Stomach (tissue), 9 donors: ENCODE results near the gene UST. TPM values are rescaled to one million over a fixed set of nuclear protein-coding genes. Genes with fewer than 3 reads are reported as not detected.
A peak's percentile ranks its signal among the peaks of the same experiment; 100 is the strongest.

Source experiments
- DNase-seq, 2 donors: peaks; one replicate each; pipeline versions ENCODE4 v3.0.0 to v3.0.0-alpha.2; 2013 to 2019
- H3K27ac ChIP-seq, 5 donors: fragments of 200-600 bp in 4 of 5; sonication (generic) in 4 of 5; one replicate each; pipeline ENCODE4 v1.5.1; 2013 to 2019; ENCODE audit warnings: mild to moderate bottlenecking in 1 of 5, moderate library complexity in 1 of 5
- H3K27me3 ChIP-seq, 3 donors: fragments of 200-600 bp; sonication (generic); one replicate each; pipeline ENCODE4 v1.5.1; 2017 to 2019; ENCODE audit warnings: mixed run types in 1 of 3
- H3K36me3 ChIP-seq, 4 donors: fragments of 200-600 bp; sonication (generic); 1 replicate in 3 of 4; 2 replicates in 1 of 4; pipeline ENCODE4 v1.5.1; 2016 to 2019
- H3K4me1 ChIP-seq, 4 donors: fragments of 200-600 bp; sonication (generic); one replicate each; pipeline ENCODE4 v1.5.1; 2016 to 2019
- H3K4me3 ChIP-seq, 4 donors: fragments of 200-600 bp; sonication (generic) in 3 of 4; one replicate each; pipeline ENCODE4 v1.5.1; 2016 to 2019; ENCODE audit warnings: mild to moderate bottlenecking in 1 of 4
- H3K9me3 ChIP-seq, 4 donors: fragments of 200-600 bp; sonication (generic); one replicate each; pipeline ENCODE4 v1.5.1; 2016 to 2019
- EP300 ChIP-seq: sonication (generic); formaldehyde crosslinking; IDR thresholded peaks from one replicate; pipeline ENCODE4 v1.6.1; 2017; ENCODE audit warnings: antibody characterized with exemption
- POLR2A ChIP-seq, 4 donors: fragments of 450-650 bp; IDR thresholded peaks; one replicate each; pipeline ENCODE4 v1.6.1; 2016; ENCODE audit warnings: antibody characterized with exemption in 4 of 4, control low read depth in 2 of 4, mild to moderate bottlenecking in 1 of 4, moderate library complexity in 1 of 4
- POLR2AphosphoS5 ChIP-seq, 3 donors: sonication (generic); formaldehyde crosslinking; IDR thresholded peaks; one replicate each; pipeline ENCODE4 v1.6.1; 2016; ENCODE audit warnings: antibody characterized with exemption in 3 of 3
- WGBS, 5 donors: extraction: QIAGEN DNeasy Blood & Tissue Kit in 3 of 5; methylation state at CpG; one replicate each; pipeline versions ENCODE4 v1.1.5 to v1.1.7; 2013 to 2018; 5-methylcytosine and 5-hydroxymethylcytosine counted together
- intact Hi-C: fragments of 100-400 bp; cut with DNase I; formaldehyde crosslinking; loops from one replicate; pipeline ENCODE4 v1.15.1; 2023; ENCODE audit warnings: low total_unique reads
- polyA plus RNA-seq, 3 donors: library from polyadenylated mRNA; stranded (reverse); fragments of 200-250 nt; gene quantifications; one replicate each; pipeline ENCODE4 v1.2.3, GENCODE V29; 2013
- total RNA-seq, 5 donors: library from RNA; depleted of rRNA; stranded (reverse); fragments of >200 nt; gene quantifications; one replicate each; pipeline versions ENCODE4 v1.1.0 to v1.2.3, GENCODE V29; 2014 to 2016
- TF ChIP-seq, protein P1 (sequence below), 7 experiments: fragments of 450-650 bp in 4 of 7; fragments of 200-600 bp in 3 of 7; sonication (generic) in 3 of 7; IDR thresholded peaks; one replicate each; pipeline ENCODE4 v1.5.1; 2016 to 2019; ENCODE audit warnings: antibody characterized with exemption in 7 of 7, control low read depth in 2 of 7, mild to moderate bottlenecking in 1 of 7
- donor health status: healthy with polysubstance abuse.
- donor health status: Bipolar disorder and iron deficiency.
- donor health status: healthy.

Gene UST
- total and polyA plus RNA-seq, 8 donors = 2.2 to 45.8 (median 8.9) TPM

DNA sequence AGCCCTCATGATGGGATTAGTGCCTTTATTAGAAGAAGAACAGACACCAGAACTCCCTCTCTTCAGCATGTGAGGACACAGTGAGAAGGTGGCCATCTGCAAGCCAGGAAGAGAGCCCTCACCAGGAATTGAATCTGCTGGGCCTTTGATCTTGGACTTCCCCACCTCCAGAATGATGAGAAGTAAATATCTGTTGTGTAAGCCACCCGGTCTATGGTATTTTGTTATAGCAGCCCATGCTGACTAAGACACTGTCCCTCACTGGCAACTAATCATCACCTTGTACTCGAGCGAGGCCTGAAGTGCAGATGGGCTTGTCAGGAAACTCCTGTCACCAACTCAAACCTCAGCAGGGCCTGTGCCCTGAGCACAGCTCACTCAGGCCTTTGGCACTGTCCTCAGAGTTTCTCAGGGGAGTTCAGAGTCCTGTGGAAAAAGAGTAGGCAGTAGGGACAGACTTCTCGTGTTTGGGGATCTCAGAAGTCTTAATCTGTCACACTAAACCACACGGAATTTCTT, 62.0 kb downstream of the UST start:
- no peaks in the 10 kb centered on the region for H3K27me3 ChIP-seq
- intact Hi-C loops = no loop called here
- no peaks in the 10 kb centered on the region for H3K36me3 ChIP-seq
- H3K27ac ChIP-seq = no peak overlapping the region
- H3K9me3 ChIP-seq = no peaks in the 10 kb centered on the region
- TF ChIP-seq POLR2AphosphoS5 (IDR thresholded peaks at IDR 0.05) (no peak), POLR2A (IDR thresholded peaks at IDR 0.05) (no peak), EP300 (no peak)
- TF ChIP-seq, protein P1, sequence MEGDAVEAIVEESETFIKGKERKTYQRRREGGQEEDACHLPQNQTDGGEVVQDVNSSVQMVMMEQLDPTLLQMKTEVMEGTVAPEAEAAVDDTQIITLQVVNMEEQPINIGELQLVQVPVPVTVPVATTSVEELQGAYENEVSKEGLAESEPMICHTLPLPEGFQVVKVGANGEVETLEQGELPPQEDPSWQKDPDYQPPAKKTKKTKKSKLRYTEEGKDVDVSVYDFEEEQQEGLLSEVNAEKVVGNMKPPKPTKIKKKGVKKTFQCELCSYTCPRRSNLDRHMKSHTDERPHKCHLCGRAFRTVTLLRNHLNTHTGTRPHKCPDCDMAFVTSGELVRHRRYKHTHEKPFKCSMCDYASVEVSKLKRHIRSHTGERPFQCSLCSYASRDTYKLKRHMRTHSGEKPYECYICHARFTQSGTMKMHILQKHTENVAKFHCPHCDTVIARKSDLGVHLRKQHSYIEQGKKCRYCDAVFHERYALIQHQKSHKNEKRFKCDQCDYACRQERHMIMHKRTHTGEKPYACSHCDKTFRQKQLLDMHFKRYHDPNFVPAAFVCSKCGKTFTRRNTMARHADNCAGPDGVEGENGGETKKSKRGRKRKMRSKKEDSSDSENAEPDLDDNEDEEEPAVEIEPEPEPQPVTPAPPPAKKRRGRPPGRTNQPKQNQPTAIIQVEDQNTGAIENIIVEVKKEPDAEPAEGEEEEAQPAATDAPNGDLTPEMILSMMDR (IDR thresholded peaks at IDR 0.05) = no peak
- whole genome bisulfite sequencing, 5 donors = 77 to 93% (median 92%) methylated on average over 5 of the region's 5 CpGs
- H3K4me1 ChIP-seq = peaks cover 0 to 6% (median 0%) of the 10 kb centered on the region in 4 donors
- no peak overlapping the region for H3K4me3 ChIP-seq
- DNase-seq = no peak

DNA sequence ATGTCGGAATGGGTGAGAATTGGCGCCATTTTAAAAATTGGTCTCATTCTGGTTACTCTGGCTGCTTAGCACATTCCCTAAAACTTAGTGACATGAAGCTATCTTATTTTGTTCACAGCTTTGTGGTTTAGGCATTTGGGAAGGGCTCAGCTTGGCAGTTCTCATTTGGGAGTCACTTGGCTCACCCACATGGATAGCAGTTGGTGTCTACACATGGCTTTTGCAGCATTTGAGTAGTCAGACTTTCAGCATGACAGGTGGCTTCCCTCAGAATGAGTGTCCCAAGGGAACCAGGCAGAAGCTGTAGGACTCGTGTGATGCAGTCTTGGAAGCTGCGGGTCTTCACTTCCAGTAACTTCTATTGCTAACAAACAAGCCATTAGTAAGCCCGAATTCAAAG, 64.6 kb downstream of the UST start:
- H3K9me3 ChIP-seq = peaks cover 0 to 7% (median 0%) of the 10 kb centered on the region in 4 donors
- intact Hi-C loops = no loop called here
- no peaks in the 10 kb centered on the region for H3K36me3 ChIP-seq
- H3K27ac ChIP-seq = no peak overlapping the region
- H3K4me3 ChIP-seq = no peak overlapping the region
- WGBS, 5 donors = 83 to 91% (median 88%) methylated on average over 5 of the region's 5 CpGs
- TF ChIP-seq POLR2AphosphoS5 (IDR thresholded peaks at IDR 0.05) (no peak), EP300 (no peak)
- TF ChIP-seq, protein P1 (IDR thresholded peaks at IDR 0.05) = no peak
- DNase-seq = peak in 1 of 2 donors; percentile 22
- no peaks in the 10 kb centered on the region for H3K4me1 ChIP-seq
- no peaks in the 10 kb centered on the region for H3K27me3 ChIP-seq

DNA sequence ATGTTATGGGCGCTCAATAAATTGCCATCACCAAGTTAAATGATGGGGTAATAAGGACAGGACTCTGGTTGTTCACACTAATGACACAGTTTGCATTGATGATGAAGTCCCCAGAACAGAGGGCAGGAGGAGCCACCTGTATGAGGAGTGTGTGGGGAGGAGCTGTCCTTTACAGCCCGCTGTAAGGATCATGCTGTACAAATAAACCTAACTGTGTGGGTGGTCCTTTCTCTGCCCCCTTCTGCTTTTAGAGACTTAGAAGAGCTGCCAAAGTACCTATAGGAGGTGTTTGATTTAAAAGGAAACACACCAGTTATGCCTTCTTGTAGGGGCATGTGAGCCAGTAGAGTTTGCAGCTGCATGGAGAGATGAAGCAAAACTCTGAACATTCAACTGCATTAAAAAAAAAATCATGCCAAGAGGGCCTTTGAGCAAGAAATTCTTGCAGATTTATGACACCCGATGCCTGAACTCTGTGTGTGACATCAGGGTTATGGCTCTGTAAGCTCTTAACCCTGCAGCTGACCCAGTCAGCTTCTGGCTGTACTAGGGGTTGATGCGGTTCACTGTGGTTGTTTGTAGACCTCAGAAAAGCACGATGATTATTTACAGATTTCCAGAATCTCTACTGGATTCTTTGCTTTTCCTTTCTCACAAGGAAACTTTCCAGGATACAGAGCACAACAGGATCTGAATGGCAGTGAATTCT, 67.4 kb downstream of the UST start:
- TF ChIP-seq POLR2AphosphoS5 (IDR thresholded peaks at IDR 0.05) (no peak), EP300 (no peak), POLR2A (IDR thresholded peaks at IDR 0.05) (no peak)
- TF ChIP-seq, protein P1 (IDR thresholded peaks at IDR 0.05) = no peak
- 63 to 72% (median 66%) methylated on average over 5 of the region's 5 CpGs for WGBS, 5 donors
- Histone ChIP-seq H3K27ac (no peak overlapping the region), H3K4me1 (peaks cover 0 to 6% (median 0%) of the 10 kb centered on the region in 4 donors), H3K4me3 (no peak overlapping the region), H3K27me3 (no peaks in the 10 kb centered on the region), H3K9me3 (peaks cover 0 to 7% (median 0%) of the 10 kb centered on the region in 4 donors), H3K36me3 (no peaks in the 10 kb centered on the region)
- intact Hi-C loops = no loop called here
- DNase-seq = no peak

DNA sequence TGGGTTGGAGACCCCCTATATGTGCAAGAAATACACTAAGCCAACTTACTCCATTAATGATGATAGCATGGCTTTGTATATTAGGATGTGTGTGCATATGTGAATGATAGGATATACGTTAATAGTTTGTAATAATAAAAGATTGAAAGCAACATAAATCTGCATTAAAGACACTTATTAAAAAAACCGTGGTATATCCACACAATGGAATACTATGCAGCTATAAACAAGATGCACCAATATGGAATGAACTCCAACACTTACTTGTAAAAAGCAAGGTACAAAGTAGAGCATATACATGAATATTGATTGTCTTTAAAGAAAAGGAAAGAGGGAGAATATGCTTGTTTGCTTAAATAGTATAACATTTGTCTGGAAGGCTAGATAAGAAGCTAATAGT, 68.0 kb downstream of the UST start:
- WGBS, 5 donors = 95 to 98% (median 96%) methylated on average over 2 of the region's 2 CpGs
- peaks cover 0 to 7% (median 0%) of the 10 kb centered on the region in 4 donors for H3K4me1 ChIP-seq
- peaks cover 0 to 7% (median 0%) of the 10 kb centered on the region in 4 donors for H3K9me3 ChIP-seq
- intact Hi-C loops = no loop called here
- H3K27me3 ChIP-seq = no peaks in the 10 kb centered on the region
- DNase-seq = no peak
- TF ChIP-seq POLR2AphosphoS5 (IDR thresholded peaks at IDR 0.05) = no peak
- no peak overlapping the region for H3K4me3 ChIP-seq
- H3K27ac ChIP-seq = no peak overlapping the region
- no peaks in the 10 kb centered on the region for H3K36me3 ChIP-seq

DNA sequence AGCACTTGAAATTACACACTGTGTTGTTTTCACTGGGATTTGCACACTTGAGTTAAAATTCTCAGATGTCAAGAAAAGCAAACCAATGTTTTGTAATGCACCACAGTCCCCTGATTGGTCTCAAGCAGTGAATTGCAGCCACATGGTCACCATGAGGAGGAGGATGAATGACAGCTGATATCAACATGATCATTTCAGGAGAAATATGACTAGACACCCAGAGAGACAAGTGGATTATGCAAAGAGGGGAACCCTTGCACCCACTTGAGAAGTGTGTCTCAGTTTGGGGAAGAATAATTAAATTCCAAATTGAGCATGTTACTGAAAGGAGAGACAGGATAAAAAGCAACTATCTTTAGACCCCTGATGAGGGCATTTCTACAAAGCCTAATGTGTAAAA, 69.3 kb downstream of the UST start:
- no peak overlapping the region for H3K4me3 ChIP-seq
- intact Hi-C loops = no loop called here
- no peaks in the 10 kb centered on the region for H3K27me3 ChIP-seq
- TF ChIP-seq POLR2AphosphoS5 (IDR thresholded peaks at IDR 0.05) = no peak
- TF ChIP-seq, protein P1 (IDR thresholded peaks at IDR 0.05) = no peak
- no peak for TF ChIP-seq EP300
- no peak for TF ChIP-seq POLR2A (IDR thresholded peaks at IDR 0.05)
- peaks cover 0 to 7% (median 0%) of the 10 kb centered on the region in 4 donors for H3K4me1 ChIP-seq
- no peaks in the 10 kb centered on the region for H3K36me3 ChIP-seq
- H3K27ac ChIP-seq = no peak overlapping the region
- no peak for DNase-seq
- H3K9me3 ChIP-seq = peaks cover 0 to 7% (median 0%) of the 10 kb centered on the region in 4 donors
